RWPE1 (cell line): Measurements from ENCODE around the gene PLEKHM3.

Experiments used
- CTCF ChIA-PET: fragments of 350-600 bp; sonication (Branson Sonifier 250); formaldehyde crosslinking; extraction: SDS; loops from one replicate; lab custom pipeline; 2021; lab: Yijun Ruan, JAX
- POLR2A ChIA-PET: fragments of 400-600 bp; formaldehyde crosslinking; extraction: SDS; loops from one replicate; lab custom pipeline; 2020; ENCODE audit warnings: antibody characterized with exemption; ENCODE audit not compliant: low non-redundant PET; lab: Yijun Ruan, JAX
- DNase-seq: peaks from one replicate; pipeline ENCODE4 v3.0.0; 2012; ENCODE audit warnings: low spot score
- H3K27ac ChIP-seq: fragments of 450-650 bp; 2 replicates; pipeline ENCODE4 v1.5.1; 2017
- CTCF ChIP-seq: fragments of 450-650 bp; conservative IDR thresholded peaks from 2 replicates; pipeline ENCODE4 v1.5.1; 2017; ENCODE audit warnings: low read depth, mild to moderate bottlenecking

The PLEKHM3 gene

DNA sequence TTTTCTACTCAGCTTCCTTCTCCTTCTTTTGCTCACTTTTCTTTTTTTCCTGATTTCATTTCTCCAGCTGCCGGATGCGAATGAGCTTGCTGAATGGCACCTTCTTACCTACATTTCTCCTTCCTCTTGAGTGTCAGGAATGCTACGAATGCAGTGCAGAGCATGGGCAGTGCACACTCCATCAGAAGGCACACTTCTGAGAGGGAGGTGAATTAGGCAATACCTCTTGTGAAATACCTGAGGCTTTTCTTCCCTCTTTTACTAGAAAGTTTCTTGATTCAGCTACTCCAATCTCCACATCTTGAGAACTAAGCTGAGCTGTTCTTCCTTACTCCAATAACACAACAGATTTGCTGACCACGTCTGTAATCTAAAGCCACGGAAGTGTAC, 51.1 kb downstream of the PLEKHM3 start:
- H3K27ac ChIP-seq: no peak overlapping the region
- peak; percentile 17 for DNase-seq
- ChIA-PET POLR2A (no interaction called here), CTCF (interaction anchor here (0.6 to 2.3 kb wide), 5 partner anchors 66 to 228 kb away, joined by 3 to 11 read pairs (median 7); no protein-coding TSS in a partner anchor)
- no peak for TF ChIP-seq CTCF

DNA sequence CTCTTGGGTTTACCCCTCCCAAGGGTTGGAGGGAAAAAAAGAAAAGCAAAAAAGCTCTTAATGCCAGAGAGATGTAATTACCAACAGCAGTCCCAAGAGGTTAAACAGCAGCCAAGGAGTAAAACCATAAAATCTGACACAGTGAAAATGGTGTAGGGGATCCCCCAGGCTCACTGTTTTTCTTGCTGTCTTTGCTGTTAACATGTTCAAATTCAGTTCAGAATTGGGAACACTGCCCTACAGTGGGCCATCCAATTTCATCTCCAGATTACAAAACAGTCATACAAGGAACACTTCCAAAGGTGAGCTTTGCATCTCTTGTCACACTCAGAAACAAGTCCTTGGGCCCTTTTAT, 54.5 kb downstream of the PLEKHM3 start:
- DNase-seq: no peak
- H3K27ac ChIP-seq: no peak overlapping the region
- ChIA-PET POLR2A (no interaction called here), CTCF (no interaction called here)
- TF ChIP-seq CTCF: no peak

GRCh38 chr2:207970147-207970825, 55.0 kb downstream of the PLEKHM3 start:
- no peak for TF ChIP-seq CTCF
- ChIA-PET CTCF (interaction anchor here (0.6 kb wide), 1 partner anchor 247 kb away, joined by 3 read pairs; no protein-coding TSS in a partner anchor), POLR2A (no interaction called here)
- DNase-seq: no peak
- no peak overlapping the region for H3K27ac ChIP-seq

GRCh38 chr2:207969249-207969648, 56.1 kb downstream of the PLEKHM3 start:
- ChIA-PET CTCF (interaction anchor here (0.6 to 0.7 kb wide), 2 partner anchors 246 to 912 kb away, joined by 3 read pairs; no protein-coding TSS in a partner anchor), POLR2A (no interaction called here)
- no peak overlapping the region for H3K27ac ChIP-seq
- TF ChIP-seq CTCF: no peak
- no peak for DNase-seq

- ChIA-PET CTCF (interaction anchor here (0.5 kb wide), 1 partner anchor 364 kb away, joined by 3 read pairs; no protein-coding TSS in a partner anchor), POLR2A (no interaction called here)
- DNase-seq: no peak
- no peak overlapping the region for H3K27ac ChIP-seq
- TF ChIP-seq CTCF: no peak
Measured at GRCh38 chr2:207967121-207967520, 58.2 kb downstream of the PLEKHM3 start.

GRCh38 chr2:207960911-207961310, 64.4 kb downstream of the PLEKHM3 start:
- no peak overlapping the region for H3K27ac ChIP-seq
- CTCF ChIA-PET: no interaction called here
- no peak for TF ChIP-seq CTCF
- DNase-seq: no peak
- POLR2A ChIA-PET: no interaction called here
